SU-DHL-6 (cell line): ENCODE data around the gene SYTL1.

Experiments
- H2AFZ ChIP-seq: fragments of 200-600 bp; sonication (generic); 2 replicates; pipeline ENCODE4 v1.6.1; 2014; ENCODE audit warnings: low read depth, mild to moderate bottlenecking, moderate library complexity, mixed read lengths, antibody characterized with exemption, low read length; ENCODE audit not compliant: severe bottlenecking
- H3F3A ChIP-seq: fragments of 200-600 bp; shearing (Covaris generic); 2 replicates; pipeline ENCODE4 v1.6.0; 2016; ENCODE audit warnings: antibody characterized with exemption, mild to moderate bottlenecking; ENCODE audit not compliant: insufficient read depth
- H3K27ac ChIP-seq: fragments of 200-600 bp; sonication (generic); 2 replicates; pipeline ENCODE4 v1.5.1; 2016; ENCODE audit warnings: low read depth, mild to moderate bottlenecking, low read length, moderate library complexity, mixed read lengths
- H3K27me3 ChIP-seq: fragments of 200-600 bp; sonication (generic), shearing (Covaris generic); 2 replicates; pipeline ENCODE4 v1.6.0; 2014; ENCODE audit warnings: mild to moderate bottlenecking, low read length
- H3K36me3 ChIP-seq: fragments of 200-600 bp; sonication (generic); 2 replicates; pipeline ENCODE4 v1.6.1; 2014; ENCODE audit warnings: mild to moderate bottlenecking, low read length, mixed read lengths
- H3K4me2 ChIP-seq: fragments of 300-600, 200-600 bp; shearing (Covaris generic), sonication (generic); 2 replicates; pipeline ENCODE4 v1.6.0; 2014; ENCODE audit warnings: low read length, low read depth, mild to moderate bottlenecking; ENCODE audit not compliant: poor library complexity, severe bottlenecking
- H3K4me3 ChIP-seq: fragments of 200-600 bp; sonication (generic); 2 replicates; pipeline ENCODE4 v1.5.1; 2014; ENCODE audit warnings: antibody characterized with exemption, low read length, mild to moderate bottlenecking, mixed read lengths; ENCODE audit not compliant: insufficient read depth, poor library complexity, severe bottlenecking
- H3K79me2 ChIP-seq: fragments of 200-600 bp; sonication (generic); 2 replicates; pipeline ENCODE4 v1.6.1; 2014; ENCODE audit warnings: mild to moderate bottlenecking, low read length, moderate library complexity; ENCODE audit not compliant: insufficient read depth
- H3K9ac ChIP-seq: fragments of 200-600 bp; sonication (generic); 2 replicates; pipeline ENCODE4 v1.7.0; 2014; ENCODE audit warnings: mild to moderate bottlenecking, low read length
- H3K9me2 ChIP-seq: fragments of 200-600 bp; sonication (generic); replicated peaks from 2 replicates; pipeline ENCODE4 v1.6.1; 2014; ENCODE audit warnings: low read length; ENCODE audit not compliant: insufficient read depth
- H3K9me3 ChIP-seq: fragments of 200-600 bp; sonication (generic); 2 replicates; pipeline ENCODE4 v1.6.1; 2014; ENCODE audit warnings: low read length, mixed read lengths; ENCODE audit not compliant: insufficient read depth
- H4K20me1 ChIP-seq: fragments of 200-600 bp; sonication (generic); 2 replicates; pipeline ENCODE4 v1.6.1; 2014; ENCODE audit warnings: low read depth, mild to moderate bottlenecking, antibody characterized with exemption, low read length, moderate library complexity, mixed read lengths
- EZH2phosphoT487 ChIP-seq: fragments of 200-600 bp; sonication (generic), shearing (Covaris generic); conservative IDR thresholded peaks from 2 replicates; pipeline ENCODE4 v1.6.1; 2018; ENCODE audit warnings: mild to moderate bottlenecking, antibody characterized with exemption, low read length, moderate library complexity, mixed read lengths
- TF ChIP-seq, protein P1 (sequence below): fragments of 200-600 bp; sonication (generic); IDR thresholded peaks from one replicate; pipeline ENCODE4 v1.5.1; 2017; ENCODE audit warnings: antibody characterized with exemption, mild to moderate bottlenecking, low read length, moderate library complexity; ENCODE audit not compliant: insufficient read depth, poor library complexity, severe bottlenecking

SYTL1 gene

DNA sequence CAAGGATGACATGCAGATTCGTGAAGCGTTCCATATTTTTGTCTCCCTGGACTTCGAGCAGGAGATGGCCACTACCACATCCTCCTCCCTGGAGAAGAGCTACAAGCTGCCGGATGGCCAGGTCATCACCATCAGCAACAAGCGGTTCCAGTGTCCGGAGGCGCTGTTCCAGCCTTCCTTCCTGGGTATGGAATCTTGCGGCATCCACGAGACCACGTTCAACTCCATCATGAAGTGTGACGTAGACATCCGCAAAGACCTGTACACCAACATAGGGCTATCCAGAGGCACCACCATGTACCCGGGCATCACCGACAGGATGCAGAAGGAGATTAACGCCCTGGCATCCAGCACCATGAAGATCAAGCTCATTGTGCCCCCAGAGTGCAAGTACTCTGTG lies 16.5 kb upstream of the SYTL1 start:
- Histone ChIP-seq H3F3A (no peaks in the 10 kb centered on the region), H2AFZ (no peak overlapping the region), H4K20me1 (no peaks in the 10 kb centered on the region; the same call in 1 of the 2 replicates), H3K4me2 (no peak overlapping the region), H3K9me2 (no peaks in the 10 kb centered on the region), H3K36me3 (peaks cover 8% of the 10 kb centered on the region; the same call in 1 of the 2 replicates), H3K4me3 (no peak overlapping the region), H3K79me2 (peaks cover 77% of the 10 kb centered on the region), H3K9ac (no peak overlapping the region), H3K27ac (no peak overlapping the region), H3K27me3 (no peaks in the 10 kb centered on the region), H3K9me3 (no peaks in the 10 kb centered on the region)
- TF ChIP-seq EZH2phosphoT487: no peak
- TF ChIP-seq, protein P1, sequence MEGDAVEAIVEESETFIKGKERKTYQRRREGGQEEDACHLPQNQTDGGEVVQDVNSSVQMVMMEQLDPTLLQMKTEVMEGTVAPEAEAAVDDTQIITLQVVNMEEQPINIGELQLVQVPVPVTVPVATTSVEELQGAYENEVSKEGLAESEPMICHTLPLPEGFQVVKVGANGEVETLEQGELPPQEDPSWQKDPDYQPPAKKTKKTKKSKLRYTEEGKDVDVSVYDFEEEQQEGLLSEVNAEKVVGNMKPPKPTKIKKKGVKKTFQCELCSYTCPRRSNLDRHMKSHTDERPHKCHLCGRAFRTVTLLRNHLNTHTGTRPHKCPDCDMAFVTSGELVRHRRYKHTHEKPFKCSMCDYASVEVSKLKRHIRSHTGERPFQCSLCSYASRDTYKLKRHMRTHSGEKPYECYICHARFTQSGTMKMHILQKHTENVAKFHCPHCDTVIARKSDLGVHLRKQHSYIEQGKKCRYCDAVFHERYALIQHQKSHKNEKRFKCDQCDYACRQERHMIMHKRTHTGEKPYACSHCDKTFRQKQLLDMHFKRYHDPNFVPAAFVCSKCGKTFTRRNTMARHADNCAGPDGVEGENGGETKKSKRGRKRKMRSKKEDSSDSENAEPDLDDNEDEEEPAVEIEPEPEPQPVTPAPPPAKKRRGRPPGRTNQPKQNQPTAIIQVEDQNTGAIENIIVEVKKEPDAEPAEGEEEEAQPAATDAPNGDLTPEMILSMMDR: no peak

DNA sequence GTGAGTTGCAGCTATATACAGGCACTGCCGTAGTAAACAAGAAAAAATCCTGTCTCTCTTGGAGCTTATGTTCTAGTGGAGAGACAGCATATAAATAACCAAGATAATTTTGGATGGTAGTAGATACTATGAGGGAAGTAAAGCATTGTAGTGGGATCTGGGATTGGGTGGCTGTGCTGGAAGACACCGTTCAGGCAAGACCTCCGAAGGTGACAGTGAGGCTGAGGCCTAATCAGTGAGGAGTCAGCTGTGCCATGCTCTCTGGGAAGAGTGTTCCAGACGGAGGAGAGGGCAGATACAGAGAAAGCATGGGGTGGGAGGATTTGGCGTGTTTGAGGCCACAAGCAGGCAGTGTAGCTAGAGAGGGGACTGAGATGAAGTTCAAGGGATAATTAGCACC lies 13.9 kb upstream of the SYTL1 start:
- H3F3A ChIP-seq: no peaks in the 10 kb centered on the region
- peaks cover 75% of the 10 kb centered on the region for H3K79me2 ChIP-seq
- TF ChIP-seq, protein P1: no peak
- no peak for TF ChIP-seq EZH2phosphoT487
- H3K9me2 ChIP-seq: no peaks in the 10 kb centered on the region
- H3K36me3 ChIP-seq: peaks cover 8% of the 10 kb centered on the region; the same call in 1 of the 2 replicates
- no peak overlapping the region for H3K4me3 ChIP-seq
- H4K20me1 ChIP-seq: no peaks in the 10 kb centered on the region; the same call in 1 of the 2 replicates
- no peak overlapping the region for H2AFZ ChIP-seq
- no peak overlapping the region for H3K27ac ChIP-seq
- no peak overlapping the region for H3K4me2 ChIP-seq
- no peaks in the 10 kb centered on the region for H3K9me3 ChIP-seq
- H3K9ac ChIP-seq: no peak overlapping the region
- no peaks in the 10 kb centered on the region for H3K27me3 ChIP-seq

DNA sequence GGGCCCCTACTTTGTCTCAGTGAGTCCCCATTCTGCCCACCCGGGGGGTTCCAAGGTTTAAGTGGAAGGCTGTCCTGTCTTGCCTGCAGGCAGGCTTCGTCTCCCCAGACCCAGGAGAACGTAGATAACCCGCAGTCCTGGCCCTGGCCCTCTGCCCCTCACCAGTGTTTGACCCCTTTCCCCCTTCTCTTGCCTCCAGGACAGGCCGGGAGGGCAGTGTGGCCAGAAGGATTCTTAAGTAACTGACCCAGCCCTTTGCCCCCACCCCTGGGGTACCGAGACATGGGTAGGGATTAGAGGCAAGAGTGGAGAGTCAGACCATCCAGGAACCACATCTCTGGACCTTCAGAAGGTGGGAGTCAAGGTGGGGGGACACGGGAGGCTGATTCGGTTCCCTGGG lies 11.0 kb upstream of the SYTL1 start:
- Histone ChIP-seq H3K36me3 (peaks cover 8% of the 10 kb centered on the region; the same call in 1 of the 2 replicates), H3K9me2 (no peaks in the 10 kb centered on the region), H2AFZ (no peak overlapping the region), H3K79me2 (peaks cover 47% of the 10 kb centered on the region), H3K27ac (no peak overlapping the region), H4K20me1 (no peaks in the 10 kb centered on the region; the same call in 1 of the 2 replicates), H3K9ac (no peak overlapping the region), H3K27me3 (no peaks in the 10 kb centered on the region), H3K4me2 (no peak overlapping the region), H3K9me3 (no peaks in the 10 kb centered on the region), H3F3A (no peaks in the 10 kb centered on the region), H3K4me3 (no peak overlapping the region)
- TF ChIP-seq EZH2phosphoT487: no peak
- TF ChIP-seq, protein P1: no peak

DNA sequence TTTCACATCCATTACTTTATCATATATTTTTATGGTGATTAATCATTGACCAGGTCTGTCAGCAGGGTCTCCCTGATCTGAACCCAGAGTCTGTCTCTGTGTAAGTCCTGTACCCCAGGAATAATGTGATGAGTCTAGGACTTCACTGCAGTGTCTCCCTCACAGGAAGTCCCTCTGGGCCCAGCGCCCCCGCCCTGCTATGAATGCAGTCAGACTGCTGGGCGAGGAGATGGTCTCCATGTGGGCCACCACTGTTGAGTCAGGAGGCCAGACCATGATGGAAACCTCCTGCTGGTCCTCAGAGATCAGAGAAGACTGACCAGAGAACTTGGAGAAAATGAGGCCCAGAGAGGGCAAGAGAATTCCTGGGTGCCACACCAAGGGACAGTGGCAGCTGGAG lies 10.4 kb upstream of the SYTL1 start:
- Histone ChIP-seq H3K4me2 (no peak overlapping the region), H3K27me3 (no peaks in the 10 kb centered on the region), H3K9me2 (no peaks in the 10 kb centered on the region), H3K27ac (no peak overlapping the region), H3K36me3 (peaks cover 6% of the 10 kb centered on the region; the same call in 1 of the 2 replicates), H2AFZ (no peak overlapping the region), H3K9ac (no peak overlapping the region), H3F3A (no peaks in the 10 kb centered on the region), H4K20me1 (no peaks in the 10 kb centered on the region; the same call in 1 of the 2 replicates), H3K4me3 (no peak overlapping the region), H3K79me2 (peaks cover 40% of the 10 kb centered on the region), H3K9me3 (no peaks in the 10 kb centered on the region)
- TF ChIP-seq EZH2phosphoT487: no peak
- TF ChIP-seq, protein P1: no peak
